Measurements from ENCODE around the gene LRP2. TPM values are rescaled to one million over a fixed set of nuclear protein-coding genes. Genes with fewer than 3 reads are reported as not detected.

Gene LRP2
- 1 to 10 TPM in 1 of 2 donors, under 1 TPM in 1; 0.19 to 5.7 TPM for total RNA-seq
- polyA plus RNA-seq, result under 1 TPM; 0.33 to 0.47 TPM

GRCh38 chr2:169362118-169362893, at the start of gene LRP2:
Gene LRP2 (minus strand): TSS chr2:169362534. CDS start chr2:169362399, 135 bp downstream.
- H3K27ac ChIP-seq (ENCODE audit: low read depth in 1 of 2, low read length in 2 of 2), result no peak within 1 kb of the TSS
- peaks cover 4 to 40% (median 27%) of the 10 kb centered on the region in 4 donors for H3K4me1 ChIP-seq (ENCODE audit: control insufficient read depth in 4 of 4, insufficient read depth in 4 of 4, low read length in 3 of 4)
- 1% methylated on average over 75 of the region's 75 CpGs for WGBS
- TF ChIP-seq EGR1 (IDR thresholded peaks at IDR 0.05; ENCODE audit: low read depth in 2 of 2), result no peak
- no peak for TF ChIP-seq RAD21 (IDR thresholded peaks at IDR 0.05)
- peak; percentile 40 to 42 for TF ChIP-seq HNF4A (conservative IDR thresholded peaks at IDR 0.05)
- no peak for TF ChIP-seq YY1 (IDR thresholded peaks at IDR 0.05)
- TF ChIP-seq HNF4G (IDR thresholded peaks at IDR 0.05), result no peak
- TF ChIP-seq TAF1 (conservative IDR thresholded peaks at IDR 0.05), result no peak
- TF ChIP-seq REST (IDR thresholded peaks at IDR 0.05), result no peak
- peak; percentile 5 for TF ChIP-seq CTCF (IDR thresholded peaks at IDR 0.05; ENCODE audit: low read depth, low read length, missing input control)
- H3K4me3 ChIP-seq (ENCODE audit: low read depth in 1 of 3, low read length in 3 of 3), result peak within 1 kb of the TSS; percentile 72 to 95 (median 85)
- H3K36me3 ChIP-seq (ENCODE audit: control insufficient read depth in 4 of 4, insufficient read depth in 3 of 4, low read depth in 1 of 4, low read length in 3 of 4), result no peaks in the 10 kb centered on the region
- H3K9ac ChIP-seq (ENCODE audit: low read depth in 1 of 2, low read length in 2 of 2), result peak within 1 kb of the TSS in 1 of 2 donors; percentile 54
- no peaks in the 10 kb centered on the region for H3K27me3 ChIP-seq (ENCODE audit: control insufficient read depth in 4 of 4, insufficient read depth in 4 of 4, low read length in 3 of 4)
- H3K9me3 ChIP-seq (ENCODE audit: control insufficient read depth in 4 of 4, low read length in 3 of 4), result no peaks in the 10 kb centered on the region
- no peak for DNase-seq (ENCODE audit: low spot score)

- Histone ChIP-seq H3K9me3 (ENCODE audit: control insufficient read depth in 4 of 4, low read length in 3 of 4) (no peaks in the 10 kb centered on the region), H3K27ac (ENCODE audit: low read depth in 1 of 2, low read length in 2 of 2) (no peak overlapping the region), H3K27me3 (ENCODE audit: control insufficient read depth in 4 of 4, insufficient read depth in 4 of 4, low read length in 3 of 4) (no peaks in the 10 kb centered on the region), H3K36me3 (ENCODE audit: control insufficient read depth in 4 of 4, insufficient read depth in 3 of 4, low read depth in 1 of 4, low read length in 3 of 4) (no peaks in the 10 kb centered on the region), H3K4me1 (ENCODE audit: control insufficient read depth in 4 of 4, insufficient read depth in 4 of 4, low read length in 3 of 4) (no peaks in the 10 kb centered on the region), H3K4me3 (ENCODE audit: low read depth in 1 of 3, low read length in 3 of 3) (no peak overlapping the region), H3K9ac (ENCODE audit: low read depth in 1 of 2, low read length in 2 of 2) (no peak overlapping the region)
- no peak for DNase-seq (ENCODE audit: low spot score)
- WGBS, result 83% methylated on average over 3 of the region's 3 CpGs
- TF ChIP-seq YY1 (IDR thresholded peaks at IDR 0.05) (no peak), HNF4A (conservative IDR thresholded peaks at IDR 0.05) (no peak), RXRA (IDR thresholded peaks at IDR 0.05) (no peak), NR2F2 (IDR thresholded peaks at IDR 0.05) (no peak), TAF1 (conservative IDR thresholded peaks at IDR 0.05) (no peak), CTCF (IDR thresholded peaks at IDR 0.05; ENCODE audit: low read depth, low read length, missing input control) (no peak), JUND (IDR thresholded peaks at IDR 0.05) (no peak), FOXA1 (IDR thresholded peaks at IDR 0.05) (no peak), ATF3 (IDR thresholded peaks at IDR 0.05) (no peak), EGR1 (IDR thresholded peaks at IDR 0.05; ENCODE audit: low read depth in 2 of 2) (no peak), REST (IDR thresholded peaks at IDR 0.05) (no peak), ZBTB33 (IDR thresholded peaks at IDR 0.05) (no peak), GABPA (IDR thresholded peaks at IDR 0.05 in 1 of 2, conservative IDR thresholded peaks at IDR 0.05 in 1 of 2) (no peak), FOXA2 (IDR thresholded peaks at IDR 0.05) (no peak), SP1 (IDR thresholded peaks at IDR 0.05) (no peak)
Observed at GRCh38 chr2:169406891-169407290, 44.6 kb upstream of the LRP2 start.

Measured in liver (tissue), 9 donors.